OCI-M2 (cell line): Measurements from ENCODE around the gene LEPROT.

Experiments
- DNase-seq: peaks from one replicate; lab custom pipeline; 2025; ENCODE audit not compliant: unreplicated experiment; lab: John Stamatoyannopoulos, UW

The LEPROT gene

GRCh38 chr1:65412256-65412983 is 8.0 kb upstream of the LEPROT start:
- DNase-seq: peak; percentile 51

- no peak for DNase-seq
These were observed 7.5 kb upstream of the LEPROT start for GRCh38 chr1:65412984-65413375.

DNA sequence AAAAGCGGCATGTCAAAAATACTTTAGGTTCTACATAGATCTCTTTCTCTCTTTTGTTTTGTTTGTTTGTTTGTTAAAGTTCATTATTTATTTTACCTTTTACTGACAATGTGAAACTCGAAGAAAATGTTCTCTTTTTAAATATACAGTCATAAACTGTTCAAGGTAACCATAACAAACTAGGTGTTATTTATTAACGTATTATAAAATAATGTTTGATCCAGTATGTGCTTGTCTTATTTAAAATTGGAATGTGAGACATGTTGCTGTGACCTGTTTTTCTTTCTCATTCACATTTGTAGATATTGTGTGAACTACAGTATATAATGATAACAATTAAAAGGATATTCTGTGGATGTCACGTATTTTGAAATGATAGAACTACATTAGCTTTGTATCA is 5.9 kb upstream of the LEPROT start:
- no peak for DNase-seq

DNA sequence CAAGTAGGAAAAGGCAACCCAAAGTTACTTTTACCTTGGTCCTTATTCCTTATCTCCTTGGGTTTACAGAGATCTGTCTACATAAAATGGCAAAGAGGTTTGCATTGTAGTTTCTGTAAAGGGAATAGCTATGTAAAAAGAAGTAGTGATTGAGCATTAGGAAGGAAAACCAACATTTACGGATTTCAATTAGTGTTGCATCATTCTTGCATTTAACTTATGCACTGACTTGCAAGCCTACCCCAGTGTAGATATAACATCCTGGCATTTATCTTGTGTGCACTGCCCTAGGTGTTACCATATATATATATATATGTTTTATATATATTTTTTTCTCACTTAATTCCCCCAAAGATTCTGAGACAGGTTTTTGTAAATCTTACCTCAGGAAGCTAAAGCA is 3.7 kb upstream of the LEPROT start:
- DNase-seq: no peak

GRCh38 chr1:65417729-65418128 is 2.7 kb upstream of the LEPROT start:
- no peak for DNase-seq

- no peak for DNase-seq
These were observed 1.8 kb upstream of the LEPROT start for GRCh38 chr1:65418522-65419185.

- peak; percentile 78 for DNase-seq
These were observed 533 bp upstream of the LEPROT start for GRCh38 chr1:65419681-65420589.

- DNase-seq: no peak
These were observed 1.0 kb downstream of the LEPROT start for GRCh38 chr1:65421351-65422025.

GRCh38 chr1:65422241-65423203 is 2.1 kb downstream of the LEPROT start:
- DNase-seq: no peak

- DNase-seq: no peak
These were observed 3.6 kb downstream of the LEPROT start for GRCh38 chr1:65423884-65424572.

DNA sequence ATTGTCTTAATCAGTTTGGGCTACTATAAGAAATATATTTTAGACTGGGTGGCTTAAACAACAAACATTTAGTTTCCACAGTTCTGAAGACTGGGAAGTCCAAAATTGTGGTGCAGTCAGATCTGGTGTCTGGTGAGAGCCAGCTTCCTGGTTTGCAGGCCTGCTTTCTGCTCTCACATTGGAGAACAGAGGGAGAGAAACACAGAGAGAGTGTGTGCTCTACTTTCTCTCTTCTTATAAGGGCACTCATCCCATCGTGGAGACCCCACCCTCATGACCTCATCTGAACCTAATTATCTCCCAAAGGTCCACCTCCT is 4.1 kb downstream of the LEPROT start:
- no peak for DNase-seq

GRCh38 chr1:65425006-65425405 is 4.5 kb downstream of the LEPROT start:
- no peak for DNase-seq

- DNase-seq: no peak
These were observed 5.2 kb downstream of the LEPROT start for GRCh38 chr1:65425697-65426096.

- DNase-seq: no peak
These were observed 8.6 kb downstream of the LEPROT start for GRCh38 chr1:65429078-65429477.

DNA sequence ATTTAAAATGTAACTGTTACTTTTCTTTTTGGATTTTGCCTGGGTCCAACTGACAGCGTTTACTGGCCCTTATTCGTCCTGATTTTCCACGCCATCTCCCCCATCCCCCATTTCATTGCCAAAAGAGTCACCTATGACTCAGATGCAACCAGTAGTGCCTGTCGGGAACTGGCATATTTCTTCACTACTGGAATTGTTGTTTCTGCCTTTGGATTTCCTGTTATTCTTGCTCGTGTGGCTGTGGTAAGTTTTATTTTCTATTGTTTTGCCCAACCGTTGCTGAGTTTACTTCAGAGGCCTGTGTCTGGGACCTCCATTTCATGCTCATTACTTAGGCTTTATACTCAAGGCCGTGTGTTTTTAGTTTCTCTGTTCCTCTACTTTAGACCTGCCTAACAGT is 9.3 kb downstream of the LEPROT start:
- DNase-seq: no peak

DNA sequence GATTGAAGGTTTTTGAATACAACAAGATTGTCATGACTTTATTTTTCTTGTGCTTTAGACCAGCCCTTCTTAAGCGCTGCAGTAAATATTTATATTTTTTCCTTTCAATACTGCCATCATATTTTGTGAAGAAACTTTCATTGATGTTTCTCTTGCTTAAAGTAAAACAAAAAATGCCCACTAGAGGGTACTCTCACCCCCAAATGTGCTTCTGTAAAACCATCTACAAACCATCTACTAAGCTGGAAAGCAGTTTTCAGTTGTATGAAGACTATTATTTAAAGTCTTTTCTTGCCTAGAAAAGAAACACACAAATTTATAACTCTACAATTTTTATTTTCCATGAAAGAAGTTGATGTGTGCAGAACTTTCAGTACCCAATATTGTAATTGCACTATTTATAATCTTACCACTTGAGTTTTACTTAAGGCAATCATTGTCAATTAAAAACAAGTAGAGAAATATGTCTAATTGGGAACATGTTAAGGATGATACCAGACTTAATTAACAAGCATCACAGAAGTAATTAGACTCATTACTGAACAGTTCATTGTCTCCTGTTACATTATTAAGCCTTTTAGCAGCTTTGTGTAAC is 10.7 kb downstream of the LEPROT start:
- no peak for DNase-seq

GRCh38 chr1:65432918-65433317 is 12.4 kb downstream of the LEPROT start:
- DNase-seq: no peak

GRCh38 chr1:65434255-65434654 is 13.8 kb downstream of the LEPROT start:
- DNase-seq: no peak

GRCh38 chr1:65434760-65435159 is 14.3 kb downstream of the LEPROT start:
- no peak for DNase-seq
